Keratinocyte (primary cell): ENCODE results near the gene ERI2.

Source experiments
- EZH2 ChIP-seq: IDR thresholded peaks from one replicate; pipeline ENCODE4 v1.6.1; 2012; ENCODE audit warnings: inconsistent platforms, mild to moderate bottlenecking, low read length, moderate library complexity
- TF ChIP-seq, protein P1 (sequence below), 3 experiments: IDR thresholded peaks in 1 of 3; conservative IDR thresholded peaks in 1 of 3; optimal IDR thresholded peaks in 1 of 3; 2 replicates in 2 of 3; 3 replicates in 1 of 3; pipeline versions ENCODE3 to v1.5.1; 2011; ENCODE audit warnings: low read length in 3 of 3, mild to moderate bottlenecking in 3 of 3, moderate library complexity in 2 of 3, control low read depth in 1 of 3, inconsistent platforms in 1 of 3; ENCODE audit not compliant: insufficient read depth in 2 of 3; ENCODE audit errors: extremely low read depth in 1 of 3

- TF ChIP-seq, protein P1, sequence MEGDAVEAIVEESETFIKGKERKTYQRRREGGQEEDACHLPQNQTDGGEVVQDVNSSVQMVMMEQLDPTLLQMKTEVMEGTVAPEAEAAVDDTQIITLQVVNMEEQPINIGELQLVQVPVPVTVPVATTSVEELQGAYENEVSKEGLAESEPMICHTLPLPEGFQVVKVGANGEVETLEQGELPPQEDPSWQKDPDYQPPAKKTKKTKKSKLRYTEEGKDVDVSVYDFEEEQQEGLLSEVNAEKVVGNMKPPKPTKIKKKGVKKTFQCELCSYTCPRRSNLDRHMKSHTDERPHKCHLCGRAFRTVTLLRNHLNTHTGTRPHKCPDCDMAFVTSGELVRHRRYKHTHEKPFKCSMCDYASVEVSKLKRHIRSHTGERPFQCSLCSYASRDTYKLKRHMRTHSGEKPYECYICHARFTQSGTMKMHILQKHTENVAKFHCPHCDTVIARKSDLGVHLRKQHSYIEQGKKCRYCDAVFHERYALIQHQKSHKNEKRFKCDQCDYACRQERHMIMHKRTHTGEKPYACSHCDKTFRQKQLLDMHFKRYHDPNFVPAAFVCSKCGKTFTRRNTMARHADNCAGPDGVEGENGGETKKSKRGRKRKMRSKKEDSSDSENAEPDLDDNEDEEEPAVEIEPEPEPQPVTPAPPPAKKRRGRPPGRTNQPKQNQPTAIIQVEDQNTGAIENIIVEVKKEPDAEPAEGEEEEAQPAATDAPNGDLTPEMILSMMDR (optimal IDR thresholded peaks at IDR 0.05 in 1 of 3, IDR thresholded peaks at IDR 0.05 in 1 of 3, conservative IDR thresholded peaks at IDR 0.05 in 1 of 3; ENCODE audit: extremely low read depth in 1 of 3, insufficient read depth in 2 of 3, low read length in 3 of 3), result no peak
- TF ChIP-seq EZH2, result no peak
Observed at GRCh38 chr16:20818929-20819585, 12.8 kb upstream of the ERI2 start.
